Glomerular endothelial cell (primary cell): ENCODE results near the gene TRMT1L. TPM values are rescaled to one million over a fixed set of nuclear protein-coding genes. Genes with fewer than 3 reads are reported as not detected.
"Not testable (repeated sequence)": the region's sequence is repeated elsewhere in the genome, so short reads cannot be mapped to it uniquely, and the experiment has no call there.

Experiments
- DNase-seq: peaks from one replicate; pipeline ENCODE4 v3.0.0-alpha.2; 2011; ENCODE audit warnings: low read depth, low spot score; ENCODE audit errors: extremely low read depth
- total RNA-seq: library from RNA; depleted of rRNA; stranded (reverse); fragments of >200 nt; gene quantifications from 2 replicates; pipeline ENCODE4 v1.2.3, GENCODE V29; 2015

Gene TRMT1L
- total RNA-seq: 18.9 and 26.2 TPM in 2 replicates

- peak; percentile 88 for DNase-seq
Observed at GRCh38 chr1:185156854-185157598, at the start of gene TRMT1L, which contains the start of gene SWT1. Gene TRMT1L (minus strand): TSS chr1:185156953. CDS start chr1:185156712, 241 bp downstream. Gene SWT1 (plus strand): TSS chr1:185157167. CDS start chr1:185160842, 3,675 bp downstream.

GRCh38 chr1:185200889-185201288, 44.1 kb upstream of the TRMT1L start:
- no peak for DNase-seq

- DNase-seq: not testable (repeated sequence)
Observed at GRCh38 chr1:185198712-185199111, 42.0 kb upstream of the TRMT1L start.

- no peak for DNase-seq
Observed at GRCh38 chr1:185193756-185194155, 37.0 kb upstream of the TRMT1L start.

- no peak for DNase-seq
Observed at GRCh38 chr1:185170291-185170848, 13.6 kb upstream of the TRMT1L start.

- DNase-seq: no peak
Observed at GRCh38 chr1:185166106-185166505, 9.4 kb upstream of the TRMT1L start.

- DNase-seq: no peak
Observed at GRCh38 chr1:185162491-185162890, 5.7 kb upstream of the TRMT1L start.

GRCh38 chr1:185159966-185160365, 3.2 kb upstream of the TRMT1L start:
- DNase-seq: no peak

- no peak for DNase-seq
Observed at GRCh38 chr1:185158800-185159199, 2.0 kb upstream of the TRMT1L start.

GRCh38 chr1:185157599-185158412, 1.1 kb upstream of the TRMT1L start:
- no peak for DNase-seq

- DNase-seq: no peak
Observed at GRCh38 chr1:185156288-185156853, 382 bp downstream of the TRMT1L start.

- DNase-seq: no peak
Observed at GRCh38 chr1:185155600-185156287, 1.0 kb downstream of the TRMT1L start.

GRCh38 chr1:185154912-185155513, 1.7 kb downstream of the TRMT1L start:
- DNase-seq: no peak

- no peak for DNase-seq
Observed at GRCh38 chr1:185152187-185152767, 4.5 kb downstream of the TRMT1L start.

- no peak for DNase-seq
Observed at GRCh38 chr1:185151215-185151614, 5.5 kb downstream of the TRMT1L start.

- DNase-seq: no peak
Observed at GRCh38 chr1:185144233-185144632, 12.5 kb downstream of the TRMT1L start.

- DNase-seq: no peak
Observed at GRCh38 chr1:185139246-185139645, 17.5 kb downstream of the TRMT1L start.

- no peak for DNase-seq
Observed at GRCh38 chr1:185137896-185138545, 18.7 kb downstream of the TRMT1L start.

- no peak for DNase-seq
Observed at GRCh38 chr1:185132534-185132933, 24.2 kb downstream of the TRMT1L start.
